BJ (cell line): ENCODE data around the gene DRAM1. TPM values are rescaled to one million over a fixed set of nuclear protein-coding genes. Genes with fewer than 3 reads are reported as not detected.

Experiments
- CTCF ChIA-PET: fragments of 350-600 bp; formaldehyde crosslinking; extraction: SDS; loops from one replicate; lab custom pipeline; 2021; ENCODE audit warnings: antibody characterized with exemption, inconsistent platforms; lab: Yijun Ruan, JAX
- POLR2A ChIA-PET: fragments of 300-600 bp; sonication (Branson Sonifier 250); formaldehyde crosslinking; extraction: SDS; loops from one replicate; lab custom pipeline; 2021; ENCODE audit warnings: antibody characterized with exemption; lab: Charles Lee
- DNase-seq: peaks from one replicate; pipeline ENCODE4 v3.0.0-alpha.2; 2011; ENCODE audit warnings: low read depth
- H3K27me3 ChIP-seq: 2 replicates; pipeline ENCODE4 v1.6.0; 2011; ENCODE audit warnings: low read length; ENCODE audit not compliant: control insufficient read depth, insufficient read depth
- H3K36me3 ChIP-seq: 2 replicates; pipeline ENCODE4 v1.5.1; 2011; ENCODE audit warnings: low read length; ENCODE audit not compliant: control insufficient read depth, insufficient read depth
- H3K4me3 ChIP-seq: 2 replicates; pipeline ENCODE4 v1.5.1; 2011; ENCODE audit warnings: low read depth, mild to moderate bottlenecking, control low read depth, low read length
- CTCF ChIP-seq: IDR thresholded peaks from 2 replicates; pipeline ENCODE4 v1.5.1; 2011; ENCODE audit warnings: low read depth, mild to moderate bottlenecking, control low read depth, inconsistent platforms, low read length, moderate library complexity; ENCODE audit not compliant: insufficient read depth
- polyA plus RNA-seq: library from polyadenylated mRNA; depleted of rRNA; stranded (reverse); fragments of >200 nt; gene quantifications from 2 replicates; pipeline ENCODE4 v1.2.3, GENCODE V29; 2011

The DRAM1 gene
- polyA plus RNA-seq, 1 experiment, result 99.4 TPM

GRCh38 chr12:101925935-101926334 is 48.6 kb downstream of the DRAM1 start:
- no peak overlapping the region for H3K4me3 ChIP-seq
- ChIA-PET CTCF (no interaction called here), POLR2A (interaction anchor here (0.7 kb wide), 1 partner anchor 135 kb away, joined by 20 read pairs; no protein-coding TSS in a partner anchor)
- no peaks in the 10 kb centered on the region for H3K27me3 ChIP-seq
- TF ChIP-seq CTCF, result no peak
- DNase-seq, result no peak
- peaks cover 6% of the 10 kb centered on the region; the same call in 1 of the 2 replicates for H3K36me3 ChIP-seq

- ChIA-PET CTCF (no interaction called here), POLR2A (no interaction called here)
- TF ChIP-seq CTCF, result no peak
- H3K4me3 ChIP-seq, result no peak overlapping the region
- H3K27me3 ChIP-seq, result no peaks in the 10 kb centered on the region
- no peak for DNase-seq
- peaks cover 3% of the 10 kb centered on the region; the same call in 1 of the 2 replicates for H3K36me3 ChIP-seq
Observed at GRCh38 chr12:101927036-101927435, 49.7 kb downstream of the DRAM1 start.

- H3K36me3 ChIP-seq, result 0 out of 2 replicates have a peak, but pooled peaks cover 2% of the 10 kb centered on the region
- CTCF ChIA-PET, result no interaction called here
- H3K4me3 ChIP-seq, result no peak overlapping the region
- no peaks in the 10 kb centered on the region for H3K27me3 ChIP-seq
- POLR2A ChIA-PET, result interaction anchor here (0.6 kb wide), 1 partner anchor 562 kb away, joined by 4 read pairs; no protein-coding TSS in a partner anchor
- TF ChIP-seq CTCF, result no peak
- DNase-seq, result no peak
Observed at GRCh38 chr12:101927999-101928398, 50.6 kb downstream of the DRAM1 start.

- H3K4me3 ChIP-seq, result no peak overlapping the region
- ChIA-PET POLR2A (interaction anchor here (0.6 kb wide), 1 partner anchor 561 kb away, joined by 4 read pairs; no protein-coding TSS in a partner anchor), CTCF (no interaction called here)
- H3K36me3 ChIP-seq, result 0 out of 2 replicates have a peak, but pooled peaks cover 2% of the 10 kb centered on the region
- TF ChIP-seq CTCF, result no peak
- no peaks in the 10 kb centered on the region for H3K27me3 ChIP-seq
- no peak for DNase-seq
Observed at GRCh38 chr12:101928556-101928955, 51.2 kb downstream of the DRAM1 start.

- 0 out of 2 replicates have a peak, but pooled peaks cover 1% of the 10 kb centered on the region for H3K36me3 ChIP-seq
- no peaks in the 10 kb centered on the region for H3K27me3 ChIP-seq
- no peak overlapping the region for H3K4me3 ChIP-seq
- no peak for TF ChIP-seq CTCF
- ChIA-PET POLR2A (no interaction called here), CTCF (no interaction called here)
- DNase-seq, result no peak
Observed at GRCh38 chr12:101929365-101930041, 52.1 kb downstream of the DRAM1 start.
